ENCODE data around the gene VGLL2.
A peak's percentile ranks its signal among the peaks of the same experiment; 100 is the strongest.

VGLL2 gene

GRCh38 chr6:117264369-117264691, 1.0 kb upstream of the VGLL2 start:
- H3K27me3 Mint-ChIP-seq: peaks cover 52% of the 10 kb centered on the region
- no peaks in the 10 kb centered on the region for H3K36me3 Mint-ChIP-seq
- H3K4me3 Mint-ChIP-seq: peak overlapping the region; percentile 70
- peaks cover 24% of the 10 kb centered on the region for H3K4me1 Mint-ChIP-seq (ENCODE audit: low read depth)
- H3K27ac Mint-ChIP-seq: no peak overlapping the region
- no peaks in the 10 kb centered on the region for H3K9me3 Mint-ChIP-seq (ENCODE audit: low read depth)

GRCh38 chr6:117264692-117265409, 507 bp upstream of the VGLL2 start:
- Mint-ChIP-seq H3K27me3 (peaks cover 54% of the 10 kb centered on the region), H3K27ac (no peak overlapping the region), H3K4me1 (ENCODE audit: low read depth) (peaks cover 26% of the 10 kb centered on the region), H3K4me3 (peak overlapping the region; percentile 70), H3K9me3 (ENCODE audit: low read depth) (no peaks in the 10 kb centered on the region), H3K36me3 (no peaks in the 10 kb centered on the region)

GRCh38 chr6:117266257-117267053, 1.1 kb downstream of the VGLL2 start:
- no peak overlapping the region for H3K4me3 Mint-ChIP-seq
- H3K4me1 Mint-ChIP-seq (ENCODE audit: low read depth): peaks cover 27% of the 10 kb centered on the region
- peaks cover 57% of the 10 kb centered on the region for H3K27me3 Mint-ChIP-seq

GRCh38 chr6:117267054-117267347, 1.6 kb downstream of the VGLL2 start:
- Mint-ChIP-seq H3K27me3 (peaks cover 57% of the 10 kb centered on the region), H3K4me3 (no peak overlapping the region), H3K4me1 (ENCODE audit: low read depth) (peaks cover 27% of the 10 kb centered on the region), H3K9me3 (ENCODE audit: low read depth) (no peaks in the 10 kb centered on the region), H3K27ac (no peak overlapping the region), H3K36me3 (no peaks in the 10 kb centered on the region)

More at GRCh38 chr6:117266257-117267053, 1.1 kb downstream of the VGLL2 start:
- Mint-ChIP-seq H3K9me3 (ENCODE audit: low read depth) (no peaks in the 10 kb centered on the region), H3K36me3 (no peaks in the 10 kb centered on the region), H3K27ac (no peak overlapping the region)

- Mint-ChIP-seq H3K27ac (no peak overlapping the region), H3K4me3 (no peak overlapping the region), H3K4me1 (ENCODE audit: low read depth) (peaks cover 27% of the 10 kb centered on the region), H3K9me3 (ENCODE audit: low read depth) (no peaks in the 10 kb centered on the region), H3K36me3 (no peaks in the 10 kb centered on the region), H3K27me3 (peaks cover 58% of the 10 kb centered on the region)
Measured at GRCh38 chr6:117267766-117268534, 2.6 kb downstream of the VGLL2 start.

- Mint-ChIP-seq H3K36me3 (no peaks in the 10 kb centered on the region), H3K4me3 (no peak overlapping the region), H3K27me3 (peaks cover 55% of the 10 kb centered on the region), H3K9me3 (ENCODE audit: low read depth) (no peaks in the 10 kb centered on the region), H3K4me1 (ENCODE audit: low read depth) (peaks cover 26% of the 10 kb centered on the region), H3K27ac (no peak overlapping the region)
Measured at GRCh38 chr6:117268924-117269323, 3.6 kb downstream of the VGLL2 start.

- Mint-ChIP-seq H3K4me1 (ENCODE audit: low read depth) (peaks cover 19% of the 10 kb centered on the region), H3K27me3 (peaks cover 51% of the 10 kb centered on the region), H3K27ac (no peak overlapping the region), H3K9me3 (ENCODE audit: low read depth) (no peaks in the 10 kb centered on the region), H3K36me3 (no peaks in the 10 kb centered on the region), H3K4me3 (no peak overlapping the region)
Measured at GRCh38 chr6:117269638-117270054, 4.3 kb downstream of the VGLL2 start.

- Mint-ChIP-seq H3K4me1 (ENCODE audit: low read depth) (peaks cover 14% of the 10 kb centered on the region), H3K27me3 (peaks cover 53% of the 10 kb centered on the region), H3K36me3 (no peaks in the 10 kb centered on the region), H3K9me3 (ENCODE audit: low read depth) (no peaks in the 10 kb centered on the region), H3K4me3 (no peak overlapping the region), H3K27ac (no peak overlapping the region)
Measured at GRCh38 chr6:117270055-117270842, 4.9 kb downstream of the VGLL2 start.

- H3K27me3 Mint-ChIP-seq: peaks cover 57% of the 10 kb centered on the region
- H3K27ac Mint-ChIP-seq: no peak overlapping the region
- H3K9me3 Mint-ChIP-seq (ENCODE audit: low read depth): no peaks in the 10 kb centered on the region
- no peak overlapping the region for H3K4me3 Mint-ChIP-seq
- H3K4me1 Mint-ChIP-seq (ENCODE audit: low read depth): peaks cover 12% of the 10 kb centered on the region
- H3K36me3 Mint-ChIP-seq: no peaks in the 10 kb centered on the region
Measured at GRCh38 chr6:117270843-117271507, 5.6 kb downstream of the VGLL2 start.

- Mint-ChIP-seq H3K27me3 (peaks cover 53% of the 10 kb centered on the region), H3K4me1 (ENCODE audit: low read depth) (peaks cover 3% of the 10 kb centered on the region), H3K4me3 (no peak overlapping the region), H3K36me3 (no peaks in the 10 kb centered on the region), H3K27ac (no peak overlapping the region), H3K9me3 (ENCODE audit: low read depth) (no peaks in the 10 kb centered on the region)
Measured at GRCh38 chr6:117272032-117272866, 6.9 kb downstream of the VGLL2 start.

- Mint-ChIP-seq H3K9me3 (ENCODE audit: low read depth) (no peaks in the 10 kb centered on the region), H3K4me3 (no peak overlapping the region), H3K27ac (no peak overlapping the region), H3K36me3 (no peaks in the 10 kb centered on the region), H3K4me1 (ENCODE audit: low read depth) (peaks cover 3% of the 10 kb centered on the region), H3K27me3 (peaks cover 47% of the 10 kb centered on the region)
Measured at GRCh38 chr6:117272891-117273290, 7.5 kb downstream of the VGLL2 start.

GRCh38 chr6:117275205-117275604, 9.8 kb downstream of the VGLL2 start:
- Mint-ChIP-seq H3K4me3 (no peak overlapping the region), H3K27ac (no peak overlapping the region), H3K4me1 (ENCODE audit: low read depth) (no peaks in the 10 kb centered on the region), H3K27me3 (peaks cover 32% of the 10 kb centered on the region), H3K9me3 (ENCODE audit: low read depth) (no peaks in the 10 kb centered on the region), H3K36me3 (no peaks in the 10 kb centered on the region)

GRCh38 chr6:117275711-117276110, 10.4 kb downstream of the VGLL2 start:
- Mint-ChIP-seq H3K27me3 (peaks cover 34% of the 10 kb centered on the region), H3K36me3 (no peaks in the 10 kb centered on the region), H3K27ac (no peak overlapping the region), H3K4me3 (no peak overlapping the region), H3K4me1 (ENCODE audit: low read depth) (no peaks in the 10 kb centered on the region), H3K9me3 (ENCODE audit: low read depth) (no peaks in the 10 kb centered on the region)

Measured in activated naive CD8-positive, alpha-beta T cell (primary cell).